Ammon's horn (tissue), 1 donor: Measurements from ENCODE around the gene CFAP43.

Experiments used
- DNase-seq: peaks from one replicate; pipeline ENCODE4 v3.0.0-alpha.2; 2016; ENCODE audit warnings: low spot score

Gene CFAP43

DNA sequence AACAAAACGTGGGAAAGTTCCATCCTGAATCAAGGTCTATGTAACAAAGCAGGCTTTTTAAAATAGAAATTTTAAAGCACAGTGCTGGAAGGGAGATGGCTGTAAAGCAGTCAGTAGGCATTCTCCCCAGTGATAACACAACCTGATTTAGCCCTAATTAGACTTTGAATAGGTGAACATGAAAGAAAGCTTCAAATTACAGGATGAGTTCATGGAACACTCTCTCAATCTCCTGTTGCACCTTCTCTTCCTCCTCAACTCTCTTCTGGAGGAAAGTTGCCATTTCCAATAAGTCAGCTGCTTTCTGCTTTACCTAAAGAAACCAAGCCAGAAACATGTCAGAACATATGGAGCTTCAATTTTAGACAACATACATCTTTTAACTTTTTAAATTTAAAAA lies 90.1 kb downstream of the CFAP43 start:
- no peak for DNase-seq

DNA sequence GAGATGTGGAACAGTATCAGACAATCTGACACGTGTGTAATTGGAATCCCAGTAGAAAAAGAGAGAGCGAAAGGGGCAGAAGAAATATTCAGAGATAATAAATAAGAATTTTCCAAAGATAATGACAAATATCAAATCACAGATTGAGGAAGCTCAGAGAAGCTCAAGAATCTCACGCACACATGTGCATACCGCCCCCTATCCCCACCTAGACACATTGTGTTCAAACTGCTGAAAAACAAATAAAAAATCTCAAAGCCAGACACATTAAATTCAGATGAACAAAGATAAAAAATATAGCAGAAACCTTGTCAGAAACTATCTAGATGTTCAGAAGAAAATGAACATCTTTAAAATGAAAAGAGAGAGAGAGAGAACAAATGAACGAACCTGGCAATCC lies 92.9 kb downstream of the CFAP43 start:
- no peak for DNase-seq

DNA sequence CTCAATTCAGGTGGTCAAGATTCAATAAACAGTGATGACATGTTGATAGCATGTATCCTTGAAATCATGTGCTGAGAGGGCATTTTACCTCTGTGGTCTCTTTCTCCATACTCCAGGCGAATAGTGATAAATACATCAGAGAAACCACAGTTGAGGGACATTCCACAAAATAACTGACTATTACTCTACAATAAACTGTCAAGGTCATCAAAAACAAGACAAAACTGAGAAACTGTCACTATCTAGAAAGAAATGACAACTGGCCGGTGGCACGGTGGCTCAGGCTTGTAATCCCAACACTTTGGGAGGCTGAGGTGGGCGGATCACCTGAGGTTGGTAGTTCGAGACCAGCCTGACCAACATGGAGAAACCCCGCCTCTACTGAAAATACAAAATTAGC lies 94.0 kb downstream of the CFAP43 start:
- no peak for DNase-seq

DNA sequence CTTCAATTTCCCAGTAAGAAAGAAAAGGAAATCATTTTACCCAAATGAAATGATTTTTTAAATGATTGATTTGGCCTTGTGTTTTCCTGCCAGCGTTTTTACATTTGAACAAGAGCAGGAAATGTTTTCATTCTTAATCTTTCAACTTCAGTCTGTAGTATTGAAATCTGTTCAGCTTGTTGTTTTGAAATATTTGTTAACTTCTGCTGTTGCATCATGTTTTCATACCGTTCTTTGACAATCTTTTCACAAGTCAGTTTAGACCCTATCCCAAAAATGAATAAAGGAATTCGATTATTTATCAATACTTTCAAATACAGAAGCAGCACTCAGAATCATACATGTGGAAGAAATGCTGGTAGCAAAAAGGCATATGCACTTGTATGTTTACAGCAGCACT lies 102.1 kb downstream of the CFAP43 start:
- no peak for DNase-seq

DNA sequence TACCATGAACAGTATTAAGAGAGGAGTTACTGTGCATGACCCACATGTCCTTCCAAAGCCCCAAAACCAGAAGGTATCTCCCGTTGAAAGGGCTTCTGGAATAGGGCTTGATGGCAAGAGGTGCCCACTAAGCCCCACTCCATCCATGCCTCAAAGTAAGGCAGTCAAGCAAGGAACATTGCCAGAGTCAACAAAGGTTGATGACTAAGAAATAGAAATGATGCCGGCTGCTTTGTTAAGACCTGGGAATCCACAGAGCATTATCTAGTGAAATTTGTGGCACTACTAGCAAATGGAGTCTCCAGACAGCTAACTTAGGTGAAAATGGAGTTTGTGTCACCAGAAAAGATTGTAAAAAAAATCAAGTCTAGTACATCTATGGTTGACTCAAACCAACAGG lies 104.0 kb downstream of the CFAP43 start:
- no peak for DNase-seq

DNA sequence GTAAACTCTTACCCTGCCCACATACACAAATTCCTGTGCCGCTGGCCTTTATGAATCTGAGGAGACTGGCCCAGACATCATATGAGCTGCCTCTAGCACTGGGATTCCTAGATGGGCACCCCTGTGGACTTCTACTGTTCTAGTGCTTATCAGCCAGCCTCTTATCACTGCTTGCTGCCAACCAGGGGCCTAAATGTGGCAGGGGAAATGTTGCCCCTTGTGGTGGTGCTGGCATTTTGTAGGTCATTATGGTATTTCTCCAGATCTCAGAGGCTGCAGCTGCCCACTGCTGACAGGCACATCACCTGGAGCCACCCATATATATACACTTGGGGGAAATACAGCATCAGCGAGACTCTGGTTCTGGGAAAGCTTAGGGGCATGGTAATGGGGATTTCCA lies 104.8 kb downstream of the CFAP43 start:
- peak; percentile 21 for DNase-seq

DNA sequence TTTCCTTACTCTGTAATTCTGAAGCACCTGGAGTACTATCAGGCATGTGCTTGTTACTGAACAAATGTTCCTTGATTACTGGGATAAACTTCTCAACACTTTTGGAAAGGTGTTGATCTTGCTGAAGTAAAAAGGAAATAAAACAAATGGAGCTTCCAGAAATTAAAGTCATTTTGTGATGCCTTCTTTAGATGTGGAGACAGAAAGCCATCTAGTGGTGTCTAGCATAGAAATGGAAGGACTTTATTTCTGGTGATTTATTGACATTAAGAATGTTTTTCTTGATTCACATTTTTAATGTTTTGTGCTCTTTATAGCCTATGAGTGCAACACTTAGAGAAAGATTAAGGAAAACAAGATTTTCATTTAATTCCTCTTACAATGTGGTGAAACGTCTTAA lies 108.8 kb downstream of the CFAP43 start:
- peak; percentile 29 for DNase-seq

DNA sequence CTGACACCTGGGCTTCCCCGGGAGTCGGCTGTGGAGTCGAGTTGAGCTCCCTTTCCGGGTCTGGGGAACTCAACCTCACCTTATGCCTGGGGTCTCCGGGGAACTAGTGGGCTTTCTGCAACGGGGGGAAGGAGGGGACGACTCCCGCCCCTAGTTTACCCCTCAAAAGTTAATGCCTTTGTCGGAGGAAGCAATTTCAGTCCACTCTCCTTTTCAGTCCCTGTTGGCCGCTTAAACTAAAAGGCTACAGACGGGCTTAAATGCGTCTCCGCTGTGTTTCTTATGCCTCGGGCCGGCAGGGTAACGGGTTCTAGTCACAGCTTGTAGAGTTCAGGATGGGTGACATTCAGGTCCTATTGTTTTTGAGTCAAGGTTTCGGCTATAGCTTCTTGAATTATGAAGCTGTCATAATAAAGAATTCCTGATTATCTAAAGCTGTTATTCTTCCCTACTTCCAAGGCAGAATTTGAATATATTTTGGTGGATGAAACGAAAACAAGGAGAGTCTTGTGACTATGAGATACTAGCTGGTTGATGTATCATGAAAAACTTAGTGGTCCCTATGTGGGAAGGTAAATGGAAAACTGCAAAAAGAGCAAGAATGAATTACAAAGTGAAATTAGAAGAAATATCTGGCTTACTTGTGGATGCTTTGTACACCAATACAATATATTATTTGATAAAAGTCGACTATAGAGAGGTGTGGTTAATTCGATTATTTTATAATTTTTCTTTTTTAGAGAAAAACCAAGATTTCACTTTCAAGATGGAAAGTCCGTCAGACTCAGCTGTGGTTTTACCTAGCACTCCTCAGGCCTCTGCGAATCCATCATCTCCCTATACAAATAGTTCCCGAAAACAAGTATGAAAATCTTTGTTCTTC lies 109.7 kb downstream of the CFAP43 start:
- DNase-seq = peak; percentile 44

DNA sequence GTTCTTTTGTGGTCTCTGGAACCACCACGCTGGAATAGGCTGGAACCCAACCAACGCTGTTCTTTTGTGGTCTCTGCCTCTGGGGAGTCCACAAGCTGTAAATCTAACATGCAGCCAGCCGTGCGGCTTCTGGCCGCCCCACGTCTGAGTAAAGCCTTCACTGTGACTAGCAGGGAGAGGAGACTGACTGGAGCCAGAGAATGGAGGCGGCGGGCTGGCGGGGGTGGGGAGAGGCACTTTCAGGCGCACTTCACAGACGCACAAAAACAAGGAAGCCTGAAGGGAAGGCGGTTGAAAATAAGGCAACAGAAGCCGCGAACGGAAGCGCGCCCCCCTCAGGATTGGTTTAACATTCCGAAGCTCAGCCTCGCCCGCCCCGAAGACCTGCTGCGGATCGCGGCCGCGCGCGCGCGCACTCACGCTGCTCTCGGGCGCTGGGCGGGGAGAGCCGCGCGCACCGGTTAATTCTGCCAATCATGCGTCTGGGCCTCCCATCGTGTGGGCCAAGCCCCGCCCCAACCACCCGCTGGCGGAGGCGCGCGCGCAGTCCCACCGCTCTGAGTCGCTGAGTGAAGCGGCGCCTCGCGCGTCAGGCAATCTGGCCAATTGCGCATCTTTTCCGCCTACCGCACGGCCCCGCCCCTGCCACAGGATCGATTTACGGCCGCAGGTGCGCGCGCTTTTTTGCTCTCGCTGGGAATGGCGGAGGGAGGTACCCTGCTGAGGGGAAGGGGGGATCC lies 110.5 kb downstream of the CFAP43 start, which contains the start of gene SFR1:
SFR1 (plus strand) TSS at position 687 of the 740 bp plus-strand sequence; CDS start at position 700, 13 bp downstream.
- peak; percentile 99 for DNase-seq

DNA sequence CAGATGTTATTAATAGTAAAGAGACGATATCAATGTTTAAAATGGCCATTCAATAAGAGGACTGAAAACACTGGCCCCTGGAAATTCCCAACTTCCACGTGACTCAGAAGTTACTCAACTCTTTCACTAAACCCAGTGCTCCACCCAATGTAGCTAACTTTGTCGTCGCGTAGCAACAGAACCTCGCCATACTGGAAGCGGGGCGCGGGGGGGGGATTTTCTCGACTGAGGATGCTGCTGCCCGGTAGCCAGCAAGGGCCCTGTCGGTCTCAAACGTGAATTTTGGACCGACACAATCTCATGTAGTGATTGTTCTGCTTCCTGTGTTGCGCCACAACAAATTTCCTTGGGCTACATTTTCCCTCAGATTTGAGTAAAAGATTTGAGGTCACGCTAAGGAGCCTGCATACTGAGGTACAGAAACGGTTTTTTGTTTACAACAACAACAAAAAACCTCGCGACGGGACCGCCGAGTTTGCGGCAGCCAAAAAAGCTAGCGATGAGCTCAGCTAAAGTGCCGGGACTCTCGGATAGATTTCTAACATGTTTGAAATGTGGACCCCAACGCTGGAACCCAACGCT lies 111.2 kb downstream of the CFAP43 start:
- DNase-seq = peak; percentile 78

DNA sequence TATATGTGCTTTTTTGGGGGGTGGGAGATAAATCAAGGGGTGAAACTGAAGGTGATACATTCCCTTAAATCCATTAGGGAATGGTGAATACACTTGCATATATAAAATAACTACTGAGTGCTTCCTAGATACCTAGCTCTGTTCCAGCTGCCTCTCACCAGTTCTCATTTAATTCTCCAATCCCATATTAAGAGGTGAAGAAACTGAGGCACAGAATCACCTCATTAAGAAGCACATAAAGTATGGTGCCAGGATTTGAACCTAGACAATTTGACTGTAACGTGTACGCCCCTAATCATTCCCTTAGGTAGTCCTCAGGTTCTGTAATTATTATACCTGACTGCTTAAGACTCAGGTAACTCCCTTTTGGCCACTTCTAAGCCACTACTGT lies 111.7 kb downstream of the CFAP43 start:
- DNase-seq = no peak

DNA sequence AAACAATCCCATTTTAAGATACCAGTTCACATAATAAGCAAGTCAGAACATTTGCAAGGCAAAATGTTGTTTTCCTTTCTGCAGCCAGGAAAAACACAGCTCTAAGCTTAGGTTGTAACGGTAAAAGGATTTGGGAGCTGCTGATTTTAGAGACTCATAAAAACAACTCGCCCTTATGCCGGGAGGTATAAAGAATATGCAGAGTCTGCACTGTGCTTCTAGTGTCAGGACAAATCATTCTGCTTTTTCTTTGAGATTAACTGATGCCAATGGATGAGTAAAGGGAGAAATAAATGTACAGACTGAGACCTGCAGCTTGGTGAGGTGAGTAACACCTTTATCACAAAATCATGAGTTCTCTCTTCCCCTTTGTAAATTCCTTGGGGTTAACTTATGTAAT lies 112.2 kb downstream of the CFAP43 start:
- no peak for DNase-seq

DNA sequence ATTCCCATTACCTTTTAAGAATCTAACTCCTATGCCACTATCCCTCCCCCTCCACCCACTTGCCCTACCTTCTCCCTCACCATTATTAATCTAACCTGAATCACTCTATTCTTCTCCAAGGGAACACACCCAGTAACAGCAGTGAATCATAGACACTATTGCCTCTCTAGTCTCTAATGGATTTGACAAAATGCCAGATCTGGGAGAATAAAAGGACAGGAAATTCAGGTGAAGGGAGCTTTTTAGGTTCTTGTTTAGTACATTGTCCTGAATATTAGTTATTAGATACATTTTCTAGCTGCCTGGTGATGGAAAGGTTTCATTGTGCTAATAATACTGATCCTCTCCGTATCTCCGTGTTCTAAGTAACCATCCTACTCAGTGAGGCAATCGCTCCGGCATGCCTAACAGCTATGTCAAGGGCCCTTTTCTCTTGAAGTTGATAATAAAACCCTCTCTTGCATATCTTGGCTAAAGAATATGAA lies 114.3 kb downstream of the CFAP43 start:
- DNase-seq = no peak

DNA sequence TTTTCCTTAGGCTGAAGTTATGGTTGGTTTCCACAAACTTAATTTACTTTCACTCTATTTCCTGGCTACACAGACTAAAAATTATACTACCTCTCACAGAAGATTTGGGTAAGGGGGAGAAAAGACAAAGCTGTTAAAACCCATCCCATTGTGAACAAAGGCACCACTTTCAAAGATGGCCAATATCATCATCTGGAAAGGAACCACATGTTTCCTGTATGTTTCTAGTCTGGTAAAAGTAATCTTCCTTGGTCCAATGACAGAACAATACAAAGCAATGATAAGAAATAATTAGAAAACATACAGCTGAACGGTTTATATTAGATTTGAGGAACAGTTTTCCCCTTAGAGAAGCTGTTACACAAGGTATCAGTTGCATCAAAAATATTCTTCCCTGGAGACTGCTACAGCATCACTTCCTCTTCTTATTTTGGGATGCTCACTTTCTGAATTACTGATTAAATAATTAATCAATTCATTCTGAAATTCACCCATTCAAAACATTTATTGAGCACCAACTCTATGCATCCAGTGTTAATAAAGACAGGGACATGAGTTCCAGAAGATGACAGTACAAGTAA lies 118.7 kb downstream of the CFAP43 start:
- no peak for DNase-seq

DNA sequence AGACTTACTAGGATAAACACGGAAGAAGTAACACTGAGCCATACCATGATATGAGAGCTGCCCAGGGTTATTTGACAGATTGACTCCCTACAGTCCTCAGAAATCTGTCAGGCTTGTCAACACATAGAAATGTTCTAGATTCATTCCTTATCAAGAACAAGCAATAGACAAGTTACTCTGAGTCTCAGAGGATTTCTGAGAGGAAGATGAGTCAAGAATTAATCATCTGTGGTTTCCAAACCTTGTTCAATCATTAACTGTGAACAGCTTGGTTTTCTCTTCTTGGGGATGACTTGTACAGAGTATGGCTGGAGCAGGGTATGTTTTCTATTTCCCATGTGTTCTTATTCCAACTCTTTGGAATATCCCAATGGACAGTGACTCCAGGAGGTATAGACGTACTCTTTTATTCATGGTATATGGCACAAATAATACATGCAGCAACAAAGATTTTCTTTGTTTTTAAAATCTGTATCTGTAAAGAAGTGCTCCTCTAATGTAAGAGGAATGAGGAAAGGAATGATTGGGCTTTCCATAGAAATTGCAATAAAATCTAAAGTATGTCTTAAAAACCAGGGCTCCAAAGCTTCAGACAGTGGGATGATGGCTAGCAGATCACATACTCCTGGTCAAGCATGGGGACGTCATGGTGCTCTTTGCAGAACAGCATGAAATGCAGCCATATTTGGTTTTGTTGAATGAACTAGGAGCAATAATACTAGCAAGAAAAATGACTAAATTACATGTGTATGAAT lies 122.1 kb downstream of the CFAP43 start:
- DNase-seq = no peak

DNA sequence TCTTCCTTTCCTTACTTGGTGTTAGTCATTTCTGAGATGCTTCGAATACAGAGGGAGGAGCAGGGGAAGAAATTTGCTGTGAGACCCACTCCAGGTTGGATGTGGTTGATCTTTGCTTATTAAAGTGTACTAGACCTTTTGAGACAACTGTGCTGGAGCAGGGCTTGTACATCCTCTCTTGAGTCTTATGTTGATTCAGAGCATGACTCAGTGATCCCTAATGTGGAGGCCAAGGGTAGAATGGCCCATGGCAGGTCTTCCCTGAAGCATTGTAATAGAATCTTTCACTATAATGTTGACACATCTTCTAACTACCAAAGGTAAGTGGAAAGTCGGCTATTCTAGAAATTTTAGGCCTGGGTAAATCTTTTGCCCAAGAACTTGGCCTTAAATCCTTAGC lies 127.2 kb downstream of the CFAP43 start:
- no peak for DNase-seq

DNA sequence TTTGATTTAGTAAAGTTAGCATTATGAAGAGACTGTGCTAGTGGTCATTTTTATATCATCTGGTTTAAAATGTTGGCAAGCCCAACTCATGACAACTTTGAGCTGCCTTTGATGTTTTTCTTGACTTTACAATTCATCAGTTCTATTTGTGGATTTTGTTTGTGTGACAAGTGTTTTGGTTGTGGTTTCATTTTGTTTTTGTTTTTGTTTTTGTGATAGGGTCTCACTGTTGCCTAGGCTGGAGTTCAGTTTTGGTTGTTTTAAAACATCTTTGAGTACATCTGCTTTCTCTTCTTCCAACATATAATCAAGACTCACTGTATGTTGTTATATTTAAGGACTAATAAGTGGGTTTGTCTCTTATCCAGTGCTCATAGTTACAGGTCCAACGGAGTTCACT lies 127.7 kb downstream of the CFAP43 start:
- no peak for DNase-seq

DNA sequence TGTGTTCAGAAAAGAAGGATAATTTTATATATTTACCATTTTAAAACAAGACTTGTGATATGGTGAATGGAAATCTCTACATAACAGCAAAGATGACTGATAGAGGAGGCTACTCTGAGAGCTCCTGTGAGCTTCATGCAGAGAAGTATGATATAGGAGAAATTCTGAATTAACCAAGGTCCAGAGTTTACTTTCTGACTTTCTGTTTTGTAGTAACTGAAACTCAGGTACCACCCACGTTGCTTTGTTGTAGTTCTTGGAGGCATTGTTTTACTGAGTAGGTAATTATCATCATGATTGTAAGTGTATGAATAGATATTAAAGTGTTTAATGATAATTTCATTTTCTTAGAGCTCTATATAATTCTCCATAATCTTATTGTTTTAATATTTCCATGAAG lies 128.2 kb downstream of the CFAP43 start:
- DNase-seq = no peak

DNA sequence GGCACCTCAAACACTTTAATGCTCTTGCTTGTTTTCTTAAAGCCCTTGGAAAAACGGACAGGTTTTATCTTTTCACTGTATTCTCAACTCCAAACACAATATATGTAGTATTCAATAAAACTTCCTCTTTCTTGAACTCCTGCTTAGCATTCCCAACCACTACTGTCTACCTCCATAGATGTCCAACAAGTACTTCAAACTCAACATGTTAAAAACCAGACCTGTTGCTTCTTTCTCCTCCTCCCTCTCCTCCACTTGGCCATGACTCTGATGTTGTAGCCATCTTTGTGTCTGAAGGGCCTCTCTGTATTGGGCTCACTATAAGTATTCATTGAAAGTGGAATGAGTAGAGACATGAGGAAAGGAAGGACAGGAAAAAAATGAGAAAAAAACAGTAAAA lies 130.3 kb downstream of the CFAP43 start:
- no peak for DNase-seq

DNA sequence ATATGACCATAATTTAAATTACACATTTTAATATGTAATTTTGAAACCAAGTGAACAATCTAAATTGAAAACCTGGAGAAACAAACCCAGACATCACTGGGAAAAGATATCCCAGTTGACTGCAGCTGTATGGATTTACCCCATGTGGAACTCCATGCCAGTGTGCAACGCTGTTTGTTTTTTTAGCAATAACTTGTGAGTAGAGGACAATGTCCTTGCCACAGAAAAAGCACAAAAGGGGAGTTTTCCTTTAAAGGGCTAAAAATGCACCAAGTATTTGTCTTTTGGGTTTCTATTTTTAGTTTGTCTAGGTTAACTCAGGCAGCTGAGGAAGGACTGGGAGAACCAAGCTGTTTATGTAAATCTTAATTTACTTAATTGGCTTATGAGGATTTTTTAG lies 131.4 kb downstream of the CFAP43 start:
- DNase-seq = no peak

DNA sequence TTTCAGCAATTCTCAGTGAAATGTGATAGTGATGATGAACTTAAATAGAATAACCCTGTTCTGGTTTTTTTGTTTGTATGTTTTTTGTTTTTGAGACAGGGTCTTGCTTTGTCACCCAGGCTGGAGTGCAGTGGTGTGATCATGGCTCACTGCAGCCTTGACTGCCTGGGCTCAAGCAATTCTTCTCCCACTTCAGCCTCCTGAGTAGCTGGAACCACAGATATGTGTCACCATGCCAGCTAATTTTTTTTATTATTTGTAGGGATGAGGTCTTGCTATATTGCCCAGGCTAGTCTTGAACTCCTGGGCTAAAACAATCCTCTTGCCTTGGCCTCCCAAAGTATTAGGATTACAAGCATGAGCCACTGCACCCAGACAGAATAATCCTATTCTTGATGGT lies 132.2 kb downstream of the CFAP43 start:
- no peak for DNase-seq

DNA sequence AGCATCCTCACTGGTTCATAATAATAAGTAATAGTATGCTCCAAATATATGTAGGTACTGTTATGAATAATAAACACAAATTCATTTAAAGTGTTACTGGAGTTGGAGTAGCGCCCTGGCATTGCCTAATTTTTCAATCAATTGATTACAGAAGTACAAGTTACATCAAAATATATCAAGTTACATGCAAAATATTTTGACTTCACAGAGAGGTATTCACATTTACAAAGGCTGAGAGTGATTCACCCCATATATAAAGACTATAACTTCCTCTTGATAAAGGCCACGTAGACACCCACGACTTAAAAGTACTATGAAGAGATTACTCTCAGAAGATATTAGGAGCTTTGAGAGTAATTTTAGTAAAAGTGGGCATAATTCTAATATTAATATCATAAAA lies 132.9 kb downstream of the CFAP43 start:
- DNase-seq = no peak
